HG02571 (cell line): Measurements from ENCODE around the gene CHL1.
A peak's percentile ranks its signal among the peaks of the same experiment; 100 is the strongest.
"Not testable (repeated sequence)": the region's sequence is repeated elsewhere in the genome, so short reads cannot be mapped to it uniquely, and the experiment has no call there.

Source experiments
- ATAC-seq: cut with Tn5 transposase; IDR thresholded peaks from one replicate; pipeline ENCODE4 v1.9.1; 2021; ENCODE audit warnings: mild to moderate bottlenecking, moderate library complexity; ENCODE audit not compliant: unreplicated experiment

Gene CHL1

GRCh38 chr3:332701-333100 is 136.1 kb downstream of the CHL1 start:
- ATAC-seq, result no peak

GRCh38 chr3:335240-335639 is 138.7 kb downstream of the CHL1 start:
- no peak for ATAC-seq

GRCh38 chr3:339351-339750 is 142.8 kb downstream of the CHL1 start:
- ATAC-seq, result no peak

- no peak for ATAC-seq
Measured at GRCh38 chr3:341998-342397, 145.4 kb downstream of the CHL1 start.

GRCh38 chr3:346186-346585 is 149.6 kb downstream of the CHL1 start:
- no peak for ATAC-seq

- no peak for ATAC-seq
Measured at GRCh38 chr3:347581-347980, 151.0 kb downstream of the CHL1 start.

- no peak for ATAC-seq
Measured at GRCh38 chr3:350871-351371, 154.4 kb downstream of the CHL1 start.

GRCh38 chr3:352599-352998 is 156.0 kb downstream of the CHL1 start:
- no peak for ATAC-seq

GRCh38 chr3:353191-353739 is 156.7 kb downstream of the CHL1 start:
- no peak for ATAC-seq

- ATAC-seq, result peak; percentile 41
Measured at GRCh38 chr3:354432-354831, 157.9 kb downstream of the CHL1 start.

GRCh38 chr3:355622-356021 is 159.1 kb downstream of the CHL1 start:
- ATAC-seq, result no peak

GRCh38 chr3:356952-357351 is 160.4 kb downstream of the CHL1 start:
- no peak for ATAC-seq

- peak; percentile 63 for ATAC-seq
Measured at GRCh38 chr3:359672-360071, 163.1 kb downstream of the CHL1 start.

- ATAC-seq, result no peak
Measured at GRCh38 chr3:362681-363338, 166.2 kb downstream of the CHL1 start.

GRCh38 chr3:364287-364686 is 167.7 kb downstream of the CHL1 start:
- no peak for ATAC-seq

- peak; percentile 59 for ATAC-seq
Measured at GRCh38 chr3:365268-365667, 168.7 kb downstream of the CHL1 start.

GRCh38 chr3:366253-366652 is 169.7 kb downstream of the CHL1 start:
- ATAC-seq, result not testable (repeated sequence)

- no peak for ATAC-seq
Measured at GRCh38 chr3:373193-373779, 176.7 kb downstream of the CHL1 start.

- ATAC-seq, result no peak
Measured at GRCh38 chr3:374459-374858, 177.9 kb downstream of the CHL1 start.

- no peak for ATAC-seq
Measured at GRCh38 chr3:377158-377561, 180.6 kb downstream of the CHL1 start.

- ATAC-seq, result no peak
Measured at GRCh38 chr3:380801-381200, 184.2 kb downstream of the CHL1 start.

- no peak for ATAC-seq
Measured at GRCh38 chr3:385151-385550, 188.6 kb downstream of the CHL1 start.
